ENCODE results near the gene MSN.

DNA sequence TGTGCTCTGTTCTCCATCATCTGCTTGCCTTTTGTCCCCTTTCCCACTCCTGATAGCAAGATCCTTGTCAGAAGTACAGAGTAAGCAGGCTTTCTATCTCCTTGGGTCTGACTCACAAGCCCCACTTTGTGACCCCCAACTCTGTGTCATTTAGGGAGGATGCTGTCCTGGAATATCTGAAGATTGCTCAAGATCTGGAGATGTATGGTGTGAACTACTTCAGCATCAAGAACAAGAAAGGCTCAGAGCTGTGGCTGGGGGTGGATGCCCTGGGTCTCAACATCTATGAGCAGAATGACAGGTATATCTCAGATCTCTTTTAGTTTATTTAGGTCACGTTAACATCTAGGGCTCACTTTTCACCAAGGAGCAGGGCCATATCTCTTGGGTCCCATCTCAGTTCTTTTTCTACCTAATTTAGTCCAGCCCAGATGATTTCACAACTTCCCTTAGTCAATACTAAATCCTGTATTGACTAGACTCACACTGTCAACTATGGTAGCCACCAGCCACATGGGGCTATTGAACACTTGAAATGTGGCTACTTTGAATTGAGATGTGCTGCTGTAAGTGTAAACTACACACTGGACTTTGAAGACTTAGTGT lies 64.3 kb downstream of the MSN start:
- no peak for TF ChIP-seq TAF1 (IDR thresholded peaks at IDR 0.05; ENCODE audit: low read depth, low read length)
- TF ChIP-seq SPI1 (IDR thresholded peaks at IDR 0.05; ENCODE audit: low read depth, low read length), result no peak
